H1 (cell line): ENCODE measurements around the gene CCDC77. TPM values are rescaled to one million over a fixed set of nuclear protein-coding genes. Genes with fewer than 3 reads are reported as not detected.

ENCODE experiments used
- ATF3 ChIP-seq: IDR thresholded peaks from 2 replicates; pipeline ENCODE4 v1.6.1; 2011; ENCODE audit warnings: low read depth, mild to moderate bottlenecking, low read length; ENCODE audit not compliant: insufficient read depth
- CHD7 ChIP-seq: fragments of 300-600 bp; sonication (generic); IDR thresholded peaks from 2 replicates; pipeline ENCODE4 v1.7.1; 2012; ENCODE audit warnings: low read length, moderate library complexity, mild to moderate bottlenecking, inconsistent platforms; ENCODE audit not compliant: insufficient replicate concordance
- CTBP2 ChIP-seq: IDR thresholded peaks from 2 replicates; pipeline ENCODE4 v1.7.0; 2011; ENCODE audit warnings: borderline replicate concordance, mild to moderate bottlenecking, moderate library complexity, mixed read lengths, low read length; ENCODE audit not compliant: insufficient read depth, insufficient read length
- EGR1 ChIP-seq: IDR thresholded peaks from 2 replicates; pipeline ENCODE4 v1.6.1; 2011; ENCODE audit warnings: low read depth, low read length, borderline replicate concordance
- MAFK ChIP-seq: IDR thresholded peaks from 2 replicates; pipeline ENCODE4 v1.6.1; 2012; ENCODE audit warnings: low read depth, mild to moderate bottlenecking, improper control_type of control experiment, low read length
- SIRT6 ChIP-seq: IDR thresholded peaks from one replicate; pipeline ENCODE4 v1.7.1; 2012; ENCODE audit warnings: low read length, inconsistent platforms
- TAF1 ChIP-seq: IDR thresholded peaks from 2 replicates; pipeline ENCODE4 v1.6.1; 2011; ENCODE audit warnings: mild to moderate bottlenecking, low read depth, low read length
- polyA plus RNA-seq, 7 experiments: library from polyadenylated mRNA; depleted of rRNA in 3 of 7; stranded (reverse) in 5 of 7; unstranded in 2 of 7; fragments of >200 nt in 5 of 7; fragments of 200-250 nt in 2 of 7; gene quantifications; 1 replicate in 5 of 7; 2 replicates in 1 of 7; 4 replicates in 1 of 7; pipeline versions ENCODE4 v1.2.1 to v1.2.3, GENCODE V29; 2011 to 2013; ENCODE audit warnings: missing spikeins in 2 of 7, mixed read lengths in 2 of 7
- total RNA-seq: library from RNA; stranded (reverse); fragmentation: NEBNext Ultra II Directional; extraction: Animal tissue kit (Norgen Biotek cat#: 25700); gene quantifications from 2 replicates; pipeline ENCODE4 v1.2.1, GENCODE V29; 2021
- TF ChIP-seq, protein P1 (sequence below): IDR thresholded peaks from 2 replicates; pipeline ENCODE4 v1.6.1; 2012; ENCODE audit warnings: inconsistent platforms

Gene CCDC77
- total and polyA plus RNA-seq, 2 of the 8 experiments (the other 6 are each of a cell fraction or from before 2014, with no cell fraction given) = 10.3 to 30.4 TPM

GRCh38 chr12:389142-390096 lies 12.0 kb upstream of the CCDC77 start, which contains the start of gene KDM5A (continued):
- TF ChIP-seq CHD7 = no peak
- no peak for TF ChIP-seq CTBP2
- peak; percentile 35; the same call in 1 of the 2 replicates for TF ChIP-seq ATF3
- peak; percentile 92 for TF ChIP-seq TAF1
- no peak for TF ChIP-seq SIRT6
- no peak for TF ChIP-seq MAFK
- TF ChIP-seq, protein P1, sequence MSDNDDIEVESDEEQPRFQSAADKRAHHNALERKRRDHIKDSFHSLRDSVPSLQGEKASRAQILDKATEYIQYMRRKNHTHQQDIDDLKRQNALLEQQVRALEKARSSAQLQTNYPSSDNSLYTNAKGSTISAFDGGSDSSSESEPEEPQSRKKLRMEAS = peak; percentile 53
- no peak for TF ChIP-seq EGR1
